Mesothelial cell of epicardium (in vitro differentiated cells): ENCODE measurements around the gene TAF1C. TPM values are rescaled to one million over a fixed set of nuclear protein-coding genes. Genes with fewer than 3 reads are reported as not detected.
"Not testable (repeated sequence)": the region's sequence is repeated elsewhere in the genome, so short reads cannot be mapped to it uniquely, and the experiment has no call there.

ENCODE experiments used
- DNase-seq, 2 experiments: peaks; one replicate each; pipeline ENCODE4 v3.0.0; 2021; ENCODE audit warnings: low spot score in 2 of 2; ENCODE audit not compliant: unreplicated experiment in 2 of 2
- H3K27ac Mint-ChIP-seq: 2 replicates; pipeline ENCODE4 v1.8.0; 2021; ENCODE audit warnings: mixed read lengths
- H3K27me3 Mint-ChIP-seq: 2 replicates; pipeline ENCODE4 v1.8.0; 2021; ENCODE audit warnings: low read depth, mixed read lengths
- H3K36me3 Mint-ChIP-seq: 2 replicates; pipeline ENCODE4 v1.8.0; 2021; ENCODE audit warnings: mixed read lengths
- H3K4me1 Mint-ChIP-seq: 2 replicates; pipeline ENCODE4 v1.8.0; 2021; ENCODE audit warnings: mixed read lengths
- H3K4me3 Mint-ChIP-seq: 2 replicates; pipeline ENCODE4 v1.8.0; 2021; ENCODE audit warnings: mild to moderate bottlenecking, moderate library complexity, mixed read lengths
- H3K9me3 Mint-ChIP-seq: 2 replicates; pipeline ENCODE4 v1.8.0; 2021; ENCODE audit warnings: mixed read lengths
- CTCF ChIP-seq: fragments of 200-600 bp; sonication (generic); IDR thresholded peaks from one replicate; pipeline ENCODE4 v1.5.0; 2021; ENCODE audit warnings: antibody characterized with exemption; ENCODE audit not compliant: unreplicated experiment
- total RNA-seq: library from RNA; stranded (reverse); gene quantifications from 3 replicates; pipeline ENCODE4 v1.2.1, GENCODE V29; 2021

TAF1C gene
- total RNA-seq, 1 donor from 2014 or later = 88.6 TPM

- no peak overlapping the region for H3K4me3 Mint-ChIP-seq
- peaks cover 6% of the 10 kb centered on the region for H3K4me1 Mint-ChIP-seq
- no peaks in the 10 kb centered on the region for H3K9me3 Mint-ChIP-seq
- TF ChIP-seq CTCF = no peak
- H3K27me3 Mint-ChIP-seq = no peaks in the 10 kb centered on the region
- DNase-seq = no peak
- no peaks in the 10 kb centered on the region for H3K36me3 Mint-ChIP-seq
- no peak overlapping the region for H3K27ac Mint-ChIP-seq
These were observed 31.4 kb upstream of the TAF1C start for GRCh38 chr16:84218176-84218823.

DNA sequence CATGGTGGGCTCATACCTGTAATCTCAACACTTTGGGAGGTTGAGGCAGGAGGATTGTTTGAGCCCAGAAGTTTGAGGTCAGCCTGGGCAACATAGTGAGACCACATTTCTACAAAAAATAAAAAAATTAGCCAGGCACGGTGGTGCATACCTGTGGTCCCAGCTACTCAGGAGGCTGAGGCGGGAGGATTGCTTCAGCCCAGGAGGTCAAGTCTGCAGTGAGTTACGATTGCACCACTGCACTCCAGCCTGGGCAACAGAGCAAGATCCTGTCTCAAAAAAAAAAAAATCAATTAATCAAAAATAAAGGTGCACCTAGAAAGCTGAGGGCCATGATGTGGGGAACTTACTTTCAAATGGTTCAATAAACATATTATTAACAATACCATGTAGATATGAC lies 29.3 kb upstream of the TAF1C start:
- H3K27me3 Mint-ChIP-seq, H3K9me3 Mint-ChIP-seq, H3K4me1 Mint-ChIP-seq, H3K27ac Mint-ChIP-seq, H3K36me3 Mint-ChIP-seq, H3K4me3 Mint-ChIP-seq, DNase-seq: not testable (repeated sequence)

GRCh38 chr16:84215531-84215930 lies 28.7 kb upstream of the TAF1C start:
- no peak for TF ChIP-seq CTCF
- Mint-ChIP-seq H3K36me3 (no peaks in the 10 kb centered on the region), H3K4me1 (peaks cover 7% of the 10 kb centered on the region), H3K4me3 (no peak overlapping the region), H3K27me3 (no peaks in the 10 kb centered on the region), H3K27ac (no peak overlapping the region), H3K9me3 (no peaks in the 10 kb centered on the region)
- DNase-seq = no peak

DNA sequence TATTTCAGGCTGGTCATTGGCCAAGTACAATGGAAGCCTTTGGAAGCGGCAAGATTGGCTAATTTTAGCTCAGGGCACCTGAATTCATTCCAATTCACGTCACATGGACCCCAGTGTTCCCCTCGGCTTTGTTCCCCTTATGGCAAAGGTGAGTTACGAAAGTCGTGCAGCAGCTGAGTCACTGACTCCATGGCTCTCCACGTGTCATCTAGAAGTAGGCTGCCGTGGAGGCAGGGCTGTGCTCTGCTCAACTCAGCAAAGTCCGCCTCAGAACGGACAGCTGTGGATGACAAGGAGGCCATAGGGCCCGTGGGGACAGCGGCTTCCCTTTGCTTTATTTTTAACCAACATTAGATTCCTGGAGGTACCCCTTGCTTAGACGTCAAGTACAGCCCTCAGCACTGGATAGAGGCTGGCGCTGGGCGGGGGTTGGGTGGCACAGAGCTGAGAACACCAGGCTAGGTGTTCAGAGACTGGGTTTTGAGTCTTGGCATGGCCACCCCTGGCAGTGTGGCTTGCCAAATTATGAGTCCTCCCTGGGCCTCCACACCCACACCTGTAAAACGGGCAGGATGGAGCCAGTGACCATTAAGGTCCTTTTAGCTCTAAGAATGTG lies 27.7 kb upstream of the TAF1C start:
- no peak for DNase-seq
- H3K4me3 Mint-ChIP-seq = no peak overlapping the region
- no peaks in the 10 kb centered on the region for H3K27me3 Mint-ChIP-seq

DNA sequence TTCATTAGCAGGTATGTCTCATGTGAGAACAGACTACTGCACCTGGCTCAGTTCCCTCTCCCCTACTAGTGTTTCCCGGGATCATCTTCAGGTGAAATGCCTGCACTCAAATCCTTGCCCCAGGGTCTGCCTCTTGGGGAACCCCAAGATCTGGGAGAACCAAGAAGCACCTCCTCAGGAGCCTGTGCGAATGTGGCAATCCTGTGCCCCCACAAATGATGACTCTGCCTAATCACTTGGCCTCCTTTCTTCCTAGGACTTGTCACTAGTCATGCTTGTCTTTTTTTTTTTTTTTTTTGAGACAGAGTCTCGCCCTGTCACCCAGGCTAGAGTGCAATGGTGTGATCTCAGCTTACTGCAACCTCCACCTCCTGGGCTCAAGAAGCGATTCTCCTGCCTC lies 25.8 kb upstream of the TAF1C start:
- no peaks in the 10 kb centered on the region for H3K36me3 Mint-ChIP-seq
- peaks cover 4% of the 10 kb centered on the region for H3K9me3 Mint-ChIP-seq
- no peak for DNase-seq
- no peak overlapping the region for H3K27ac Mint-ChIP-seq
- H3K27me3 Mint-ChIP-seq = no peaks in the 10 kb centered on the region
- H3K4me3 Mint-ChIP-seq = no peak overlapping the region
- no peak for TF ChIP-seq CTCF
- peaks cover 2% of the 10 kb centered on the region for H3K4me1 Mint-ChIP-seq

More for the DNA sequence above, 27.7 kb upstream of the TAF1C start:
- H3K27ac Mint-ChIP-seq = no peak overlapping the region
- H3K36me3 Mint-ChIP-seq = no peaks in the 10 kb centered on the region
- peaks cover 4% of the 10 kb centered on the region for H3K9me3 Mint-ChIP-seq
- peaks cover 7% of the 10 kb centered on the region for H3K4me1 Mint-ChIP-seq
- no peak for TF ChIP-seq CTCF

DNA sequence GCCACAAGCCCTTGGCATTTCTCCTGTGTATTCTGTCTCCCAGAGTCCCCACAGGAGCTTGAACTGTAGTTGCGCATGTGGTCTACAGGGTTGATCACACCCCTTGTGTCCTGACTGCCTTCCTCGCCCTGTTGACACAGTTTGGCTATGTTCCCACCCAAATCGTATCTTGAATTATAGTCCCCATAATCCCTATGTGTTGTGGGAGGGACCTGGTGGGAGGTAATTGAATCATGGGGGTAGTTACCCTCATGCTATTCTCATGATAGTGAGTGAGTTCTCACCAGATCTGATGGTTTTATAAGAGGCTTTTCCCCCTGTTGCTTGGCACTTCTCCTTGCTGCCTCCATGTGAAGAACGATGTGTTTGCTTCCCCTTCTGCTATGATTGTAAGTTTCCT lies 25.3 kb upstream of the TAF1C start:
- Mint-ChIP-seq H3K9me3 (peaks cover 4% of the 10 kb centered on the region), H3K27me3 (no peaks in the 10 kb centered on the region), H3K27ac (no peak overlapping the region), H3K4me3 (no peak overlapping the region), H3K36me3 (no peaks in the 10 kb centered on the region), H3K4me1 (peaks cover 2% of the 10 kb centered on the region)
- no peak for DNase-seq
- no peak for TF ChIP-seq CTCF
